ENCODE results near the gene OSBP. TPM values are rescaled to one million over a fixed set of nuclear protein-coding genes. Genes with fewer than 3 reads are reported as not detected.
A peak's percentile ranks its signal among the peaks of the same experiment; 100 is the strongest.

OSBP gene
- total and polyA plus RNA-seq, 9 of the 15 experiments (the other 6 are each of a cell fraction or from before 2014, with no cell fraction given) = 11.7 to 49.0 (median 28.7) TPM

DNA sequence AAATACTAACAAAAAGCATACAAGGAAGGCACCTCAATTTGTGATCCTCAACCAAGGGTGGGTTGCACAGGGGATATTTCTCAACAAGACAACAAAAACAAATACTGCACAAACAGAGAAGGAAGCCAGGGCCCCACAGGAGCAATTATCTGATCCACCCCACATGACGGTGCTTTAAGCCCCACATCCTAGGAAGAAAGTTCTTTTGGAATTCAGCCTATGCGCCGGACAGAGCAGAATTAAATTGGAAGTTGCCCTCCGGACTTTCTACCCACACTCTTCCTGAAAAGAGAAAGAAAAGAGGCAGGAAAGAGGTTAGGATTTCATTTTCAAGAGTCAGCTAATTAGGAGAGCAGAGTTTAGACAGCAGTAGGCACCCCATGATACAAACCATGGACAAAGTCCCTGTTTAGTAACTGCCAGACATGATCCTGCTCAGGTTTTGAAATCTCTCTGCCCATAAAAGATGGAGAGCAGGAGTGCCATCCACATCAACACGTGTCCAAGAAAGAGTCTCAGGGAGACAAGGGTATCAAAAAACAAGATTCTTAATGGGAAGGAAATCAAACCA lies 40.6 kb downstream of the OSBP start:
- POLR2A ChIA-PET = interaction anchor here (0.9 to 1.5 kb wide), 2 partner anchors 9 to 14 kb away, joined by 3 to 4 read pairs; no protein-coding TSS in a partner anchor
- in situ Hi-C loops (cut with MboI) = no loop called here

More for the DNA sequence above, 40.6 kb downstream of the OSBP start:
- Histone ChIP-seq H3K4me3 (no peak overlapping the region), H3K27ac (ENCODE audit: extremely low read depth, low read depth, low read length) (no peak overlapping the region), H3K79me2 (ENCODE audit: control insufficient read depth, insufficient read depth, low read length) (no peaks in the 10 kb centered on the region), H2AFZ (ENCODE audit: low read depth, low read length) (no peak overlapping the region), H4K20me1 (replicated peaks; ENCODE audit: control insufficient read depth, insufficient read depth, low read length) (no peaks in the 10 kb centered on the region), H3K4me2 (ENCODE audit: insufficient read depth, low read length) (no peak overlapping the region), H3K36me3 (ENCODE audit: control insufficient read depth, insufficient read depth, low read length) (peaks cover 55% of the 10 kb centered on the region), H3K9me1 (ENCODE audit: control insufficient read depth, insufficient read depth, low read length) (no peaks in the 10 kb centered on the region), H3K9ac (ENCODE audit: insufficient read depth in 1 of 2, low read depth in 2 of 2, low read length in 2 of 2) (no peak overlapping the region), H3K4me1 (replicated peaks in 1 of 2; ENCODE audit: control insufficient read depth in 2 of 2, insufficient read depth in 2 of 2, low read length in 2 of 2) (no peaks in the 10 kb centered on the region), H3K9me3 (replicated peaks; ENCODE audit: control insufficient read depth, insufficient read depth, low read depth, low read length) (no peaks in the 10 kb centered on the region; the same call in 1 of the 2 replicates), H3K27me3 (ENCODE audit: control insufficient read depth in 2 of 2, insufficient read depth in 2 of 2, low read length in 2 of 2) (no peaks in the 10 kb centered on the region)
- no peak for ATAC-seq
- CTCF ChIA-PET (ENCODE audit: low intra/inter-chr PET ratio) = no interaction called here
- BruUV-seq (replicated peaks) = no TSS peak
- intact Hi-C loops (cut with micrococcal nuclease) = no loop called here
- DNase-seq (ENCODE audit: extremely low read depth in 1 of 4, low spot score in 3 of 4) = no peak
- 68% methylated on average over 5 of the region's 5 CpGs for WGBS (ENCODE audit: insufficient coverage, low coverage, missing lambda C conversion rate)
- TF ChIP-seq ESRRA (IDR thresholded peaks at IDR 0.05; ENCODE audit: borderline replicate concordance, low read depth) (no peak), ZNF316 (IDR thresholded peaks at IDR 0.05) (peak; percentile 24; the same call in 1 of the 2 replicates), ZMIZ1 (IDR thresholded peaks at IDR 0.05; ENCODE audit: low read depth in 2 of 2, low read length in 2 of 2) (no peak)
- TF ChIP-seq, protein P1, sequence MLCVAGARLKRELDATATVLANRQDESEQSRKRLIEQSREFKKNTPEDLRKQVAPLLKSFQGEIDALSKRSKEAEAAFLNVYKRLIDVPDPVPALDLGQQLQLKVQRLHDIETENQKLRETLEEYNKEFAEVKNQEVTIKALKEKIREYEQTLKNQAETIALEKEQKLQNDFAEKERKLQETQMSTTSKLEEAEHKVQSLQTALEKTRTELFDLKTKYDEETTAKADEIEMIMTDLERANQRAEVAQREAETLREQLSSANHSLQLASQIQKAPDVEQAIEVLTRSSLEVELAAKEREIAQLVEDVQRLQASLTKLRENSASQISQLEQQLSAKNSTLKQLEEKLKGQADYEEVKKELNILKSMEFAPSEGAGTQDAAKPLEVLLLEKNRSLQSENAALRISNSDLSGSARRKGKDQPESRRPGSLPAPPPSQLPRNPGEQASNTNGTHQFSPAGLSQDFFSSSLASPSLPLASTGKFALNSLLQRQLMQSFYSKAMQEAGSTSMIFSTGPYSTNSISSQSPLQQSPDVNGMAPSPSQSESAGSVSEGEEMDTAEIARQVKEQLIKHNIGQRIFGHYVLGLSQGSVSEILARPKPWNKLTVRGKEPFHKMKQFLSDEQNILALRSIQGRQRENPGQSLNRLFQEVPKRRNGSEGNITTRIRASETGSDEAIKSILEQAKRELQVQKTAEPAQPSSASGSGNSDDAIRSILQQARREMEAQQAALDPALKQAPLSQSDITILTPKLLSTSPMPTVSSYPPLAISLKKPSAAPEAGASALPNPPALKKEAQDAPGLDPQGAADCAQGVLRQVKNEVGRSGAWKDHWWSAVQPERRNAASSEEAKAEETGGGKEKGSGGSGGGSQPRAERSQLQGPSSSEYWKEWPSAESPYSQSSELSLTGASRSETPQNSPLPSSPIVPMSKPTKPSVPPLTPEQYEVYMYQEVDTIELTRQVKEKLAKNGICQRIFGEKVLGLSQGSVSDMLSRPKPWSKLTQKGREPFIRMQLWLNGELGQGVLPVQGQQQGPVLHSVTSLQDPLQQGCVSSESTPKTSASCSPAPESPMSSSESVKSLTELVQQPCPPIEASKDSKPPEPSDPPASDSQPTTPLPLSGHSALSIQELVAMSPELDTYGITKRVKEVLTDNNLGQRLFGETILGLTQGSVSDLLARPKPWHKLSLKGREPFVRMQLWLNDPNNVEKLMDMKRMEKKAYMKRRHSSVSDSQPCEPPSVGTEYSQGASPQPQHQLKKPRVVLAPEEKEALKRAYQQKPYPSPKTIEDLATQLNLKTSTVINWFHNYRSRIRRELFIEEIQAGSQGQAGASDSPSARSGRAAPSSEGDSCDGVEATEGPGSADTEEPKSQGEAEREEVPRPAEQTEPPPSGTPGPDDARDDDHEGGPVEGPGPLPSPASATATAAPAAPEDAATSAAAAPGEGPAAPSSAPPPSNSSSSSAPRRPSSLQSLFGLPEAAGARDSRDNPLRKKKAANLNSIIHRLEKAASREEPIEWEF (CRISPR knock-in tag; IDR thresholded peaks at IDR 0.05) = no peak
- FAIRE-seq = no peak

Measured in K562 (cell line).